Activated B cell treated with CpG ODN at 0.5 μM for 24 hours (primary cell): ENCODE measurements around the gene SIGLEC12. TPM values are rescaled to one million over a fixed set of nuclear protein-coding genes. Genes with fewer than 3 reads are reported as not detected.
A peak's percentile ranks its signal among the peaks of the same experiment; 100 is the strongest.

ENCODE experiments used
- ATAC-seq: fragments of 200-7000 bp; cut with Tn5 transposase; one replicate; pipeline ENCODE4 v1.10.0; 2021; ENCODE audit warnings: low read depth, mild to moderate bottlenecking, moderate library complexity
- CTCF ChIA-PET: fragments of 350-600 bp; sonication (Branson Sonifier 250); formaldehyde crosslinking; loops from one replicate; lab custom pipeline; 2021; ENCODE audit warnings: antibody characterized with exemption; lab: Charles Lee
- POLR2A ChIA-PET: fragments of 350-600 bp; sonication (Branson Sonifier 250); formaldehyde crosslinking; loops from one replicate; lab custom pipeline; 2021; ENCODE audit warnings: antibody characterized with exemption; lab: Charles Lee
- DNase-seq: peaks from one replicate; pipeline ENCODE4 v3.0.0; 2022
- H3K27ac Mint-ChIP-seq: one replicate; pipeline ENCODE4 v1.8.0; 2020; ENCODE audit warnings: mixed read lengths
- H3K27me3 Mint-ChIP-seq: one replicate; pipeline ENCODE4 v1.8.0; 2021; ENCODE audit warnings: mixed read lengths
- H3K36me3 Mint-ChIP-seq: one replicate; pipeline ENCODE4 v1.8.0; 2021; ENCODE audit warnings: low read depth, mixed read lengths
- H3K4me1 Mint-ChIP-seq: one replicate; pipeline ENCODE4 v1.8.0; 2021; ENCODE audit warnings: mixed read lengths
- H3K4me3 Mint-ChIP-seq: one replicate; pipeline ENCODE4 v1.8.0; 2020; ENCODE audit warnings: mild to moderate bottlenecking, mixed read lengths
- H3K9me3 Mint-ChIP-seq: one replicate; pipeline ENCODE4 v1.8.0; 2020; ENCODE audit warnings: mixed read lengths
- CTCF ChIP-seq: fragments of 200-600 bp; IDR thresholded peaks from one replicate; pipeline ENCODE4 v1.8.0; 2022; ENCODE audit warnings: antibody characterized with exemption, mild to moderate bottlenecking
- intact Hi-C: fragments of 100-400 bp; cut with micrococcal nuclease; formaldehyde crosslinking; loops from one replicate; pipeline ENCODE4 v1.15.1; 2024
- total RNA-seq: library from RNA; stranded (reverse); gene quantifications from 2 replicates; pipeline ENCODE4 v1.2.3, GENCODE V29; 2022

The SIGLEC12 gene
- total RNA-seq, 1 donor from 2014 or later, result not detected

- no peak for TF ChIP-seq CTCF
- Mint-ChIP-seq H3K27me3 (peaks cover 16% of the 10 kb centered on the region), H3K36me3 (no peaks in the 10 kb centered on the region), H3K27ac (peak overlapping the region; percentile 77), H3K4me3 (peak overlapping the region; percentile 71), H3K4me1 (peaks cover 30% of the 10 kb centered on the region), H3K9me3 (no peaks in the 10 kb centered on the region)
- intact Hi-C loops, result loop anchor here (1.0 kb wide), 4 partner anchors 19 to 47 kb away; no protein-coding TSS in a partner anchor
- ChIA-PET CTCF (interaction anchor here (0.8 to 5.4 kb wide), 10 partner anchors 14 to 216 kb away, joined by 3 to 34 read pairs (median 5); partner anchors contain the start of gene SIGLEC10), POLR2A (interaction anchor here (1.4 to 2.9 kb wide), 4 partner anchors 24 to 165 kb away, joined by 6 to 26 read pairs (median 8); partner anchors contain the start of gene SIGLEC10)
- ATAC-seq (peak; percentile 89), DNase-seq (peak; percentile 48)
These were observed 59.9 kb downstream of the SIGLEC12 start for GRCh38 chr19:51441410-51442390.

Other genes with a start within 250 kb of the SIGLEC12 start
- not detected in 2 replicates for gene IGLON5, start 190.2 kb downstream of the SIGLEC12 start, total RNA-seq
- gene VSIG10L, start 159.7 kb downstream of the SIGLEC12 start, total RNA-seq, result 0.95 and 0.98 TPM in 2 replicates
- gene ETFB, start 135.4 kb downstream of the SIGLEC12 start, total RNA-seq, result 43.8 and 49.0 TPM in 2 replicates
- gene CLDND2, start 132.8 kb downstream of the SIGLEC12 start, total RNA-seq, result 2.2 TPM in 1 of 2 replicates, not detected in the other
- gene NKG7, start 129.1 kb downstream of the SIGLEC12 start, total RNA-seq, result 1.6 and 2.1 TPM in 2 replicates
- not detected in 2 replicates for gene LIM2, start 113.8 kb downstream of the SIGLEC12 start, total RNA-seq
- 0.17 TPM in 1 of 2 replicates, not detected in the other for gene C19orf84, start 111.2 kb downstream of the SIGLEC12 start, total RNA-seq
- gene SIGLEC10, start 84.2 kb downstream of the SIGLEC12 start, total RNA-seq, result 50.3 and 52.2 TPM in 2 replicates
- gene SIGLEC8, start 43.3 kb downstream of the SIGLEC12 start, total RNA-seq, result not detected in 2 replicates
- gene CEACAM18, start 23.3 kb downstream of the SIGLEC12 start, total RNA-seq, result not detected in 2 replicates
- 16.4 and 28.7 TPM in 2 replicates for gene SIGLEC6, start 29.9 kb upstream of the SIGLEC12 start, total RNA-seq
- gene ZNF175, start 69.5 kb upstream of the SIGLEC12 start, total RNA-seq, result 20.6 and 23.6 TPM in 2 replicates
- gene SIGLEC5, start 128.6 kb upstream of the SIGLEC12 start, total RNA-seq, result 0.22 TPM in 1 of 2 replicates, not detected in the other
- gene SIGLEC14, start 145.0 kb upstream of the SIGLEC12 start, total RNA-seq, result 10.5 and 12.8 TPM in 2 replicates
- 3.2 and 3.3 TPM in 2 replicates for gene SPACA6, start 191.5 kb upstream of the SIGLEC12 start, total RNA-seq
- gene HAS1, start 222.2 kb upstream of the SIGLEC12 start, total RNA-seq, result not detected in 2 replicates